Stomach (tissue), 4 donors: ENCODE measurements around the gene SORCS2.

Experiments used
- CTCF ChIP-seq, 7 experiments: fragments of 450-650 bp in 4 of 7; fragments of 200-600 bp in 3 of 7; sonication (generic) in 3 of 7; IDR thresholded peaks; one replicate each; pipeline ENCODE4 v1.5.1; 2016 to 2019; ENCODE audit warnings: antibody characterized with exemption in 7 of 7, control low read depth in 2 of 7, mild to moderate bottlenecking in 1 of 7
- EP300 ChIP-seq: sonication (generic); formaldehyde crosslinking; IDR thresholded peaks from one replicate; pipeline ENCODE4 v1.6.1; 2017; ENCODE audit warnings: antibody characterized with exemption
- POLR2A ChIP-seq, 4 donors: fragments of 450-650 bp; IDR thresholded peaks; one replicate each; pipeline ENCODE4 v1.6.1; 2016; ENCODE audit warnings: antibody characterized with exemption in 4 of 4, control low read depth in 2 of 4, mild to moderate bottlenecking in 1 of 4, moderate library complexity in 1 of 4
- POLR2AphosphoS5 ChIP-seq, 3 donors: sonication (generic); formaldehyde crosslinking; IDR thresholded peaks; one replicate each; pipeline ENCODE4 v1.6.1; 2016; ENCODE audit warnings: antibody characterized with exemption in 3 of 3

- TF ChIP-seq CTCF (IDR thresholded peaks at IDR 0.05) (no peak), POLR2AphosphoS5 (IDR thresholded peaks at IDR 0.05) (no peak), POLR2A (IDR thresholded peaks at IDR 0.05) (no peak), EP300 (no peak)
These were observed 591.2 kb downstream of the SORCS2 start for GRCh38 chr4:7783541-7783940.
